ENCODE measurements around the gene PPP1R9B.

DNA sequence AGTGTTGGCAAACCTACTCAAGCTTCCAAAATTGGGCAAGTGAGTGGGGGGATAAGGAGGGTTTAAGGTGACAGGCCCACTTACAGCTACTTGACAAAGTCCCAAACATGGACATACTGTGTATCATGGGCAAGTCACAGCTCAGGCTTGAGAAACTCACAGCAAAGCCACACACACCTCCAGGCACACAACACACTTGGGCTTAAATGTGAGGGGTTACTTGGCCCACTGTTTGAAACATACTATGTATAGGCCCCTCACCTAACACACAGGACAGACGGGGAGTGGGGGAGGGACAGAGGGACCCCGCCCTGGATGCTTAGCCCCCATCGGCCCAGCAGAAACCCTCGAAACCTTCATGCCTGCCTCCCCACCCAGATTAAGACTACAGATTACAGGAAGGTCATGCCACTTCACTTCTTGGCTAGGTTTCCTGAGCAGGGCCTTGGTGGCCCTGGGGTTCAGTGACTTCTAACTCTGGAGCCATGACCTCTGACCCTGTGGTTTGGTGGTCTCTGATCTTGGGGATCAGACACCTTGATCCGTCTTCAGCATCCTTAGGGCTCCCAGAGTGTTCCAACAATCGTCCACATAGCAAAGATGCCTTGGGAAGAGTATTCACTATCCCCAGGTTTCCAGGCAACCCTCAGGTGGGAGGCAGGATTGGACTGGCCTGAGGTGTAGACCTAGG lies 18.2 kb downstream of the PPP1R9B start:
- TF ChIP-seq CTCF (IDR thresholded peaks at IDR 0.05) (no peak), POLR2A (IDR thresholded peaks at IDR 0.05) (no peak)

Measured in uterus (tissue), 2 donors.